Measurements from ENCODE around the gene CACNB1.
"Not testable (repeated sequence)": the region's sequence is repeated elsewhere in the genome, so short reads cannot be mapped to it uniquely, and the experiment has no call there.

CACNB1 gene

DNA sequence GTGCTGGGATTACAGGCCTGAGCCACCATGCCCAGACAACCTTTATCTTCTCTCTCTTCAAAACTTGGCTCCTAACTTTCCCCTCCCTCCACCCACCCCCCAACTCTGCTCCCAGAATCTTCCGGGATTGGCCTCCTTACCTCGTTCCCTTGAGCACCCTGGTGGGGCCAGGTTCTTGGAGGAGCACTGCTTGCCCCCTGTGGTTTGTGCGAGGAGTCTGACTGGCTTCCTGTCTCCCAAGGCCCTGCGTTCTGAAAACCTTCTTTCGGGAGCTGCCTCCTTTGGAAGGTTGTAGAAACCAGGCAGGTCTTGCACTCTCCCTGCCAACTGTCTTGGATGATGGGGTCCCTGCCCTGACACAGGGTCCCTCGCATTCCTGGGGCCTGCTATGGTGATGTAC is 65.9 kb downstream of the CACNB1 start:
- H3K4me3 ChIP-seq (ENCODE audit: control insufficient read depth, low read depth, low read length) = no peak overlapping the region
- DNase-seq (ENCODE audit: low read depth) = no peak
- TF ChIP-seq, protein P1, sequence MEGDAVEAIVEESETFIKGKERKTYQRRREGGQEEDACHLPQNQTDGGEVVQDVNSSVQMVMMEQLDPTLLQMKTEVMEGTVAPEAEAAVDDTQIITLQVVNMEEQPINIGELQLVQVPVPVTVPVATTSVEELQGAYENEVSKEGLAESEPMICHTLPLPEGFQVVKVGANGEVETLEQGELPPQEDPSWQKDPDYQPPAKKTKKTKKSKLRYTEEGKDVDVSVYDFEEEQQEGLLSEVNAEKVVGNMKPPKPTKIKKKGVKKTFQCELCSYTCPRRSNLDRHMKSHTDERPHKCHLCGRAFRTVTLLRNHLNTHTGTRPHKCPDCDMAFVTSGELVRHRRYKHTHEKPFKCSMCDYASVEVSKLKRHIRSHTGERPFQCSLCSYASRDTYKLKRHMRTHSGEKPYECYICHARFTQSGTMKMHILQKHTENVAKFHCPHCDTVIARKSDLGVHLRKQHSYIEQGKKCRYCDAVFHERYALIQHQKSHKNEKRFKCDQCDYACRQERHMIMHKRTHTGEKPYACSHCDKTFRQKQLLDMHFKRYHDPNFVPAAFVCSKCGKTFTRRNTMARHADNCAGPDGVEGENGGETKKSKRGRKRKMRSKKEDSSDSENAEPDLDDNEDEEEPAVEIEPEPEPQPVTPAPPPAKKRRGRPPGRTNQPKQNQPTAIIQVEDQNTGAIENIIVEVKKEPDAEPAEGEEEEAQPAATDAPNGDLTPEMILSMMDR (conservative IDR thresholded peaks at IDR 0.05; ENCODE audit: control insufficient read depth, insufficient read depth, low read depth, low read length) = no peak

- TF ChIP-seq, protein P1 (conservative IDR thresholded peaks at IDR 0.05; ENCODE audit: control insufficient read depth, insufficient read depth, low read depth, low read length) = no peak
- no peak for DNase-seq (ENCODE audit: low read depth)
- no peak overlapping the region for H3K4me3 ChIP-seq (ENCODE audit: control insufficient read depth, low read depth, low read length)
Measured at GRCh38 chr17:39130205-39130604, 67.3 kb downstream of the CACNB1 start.

DNA sequence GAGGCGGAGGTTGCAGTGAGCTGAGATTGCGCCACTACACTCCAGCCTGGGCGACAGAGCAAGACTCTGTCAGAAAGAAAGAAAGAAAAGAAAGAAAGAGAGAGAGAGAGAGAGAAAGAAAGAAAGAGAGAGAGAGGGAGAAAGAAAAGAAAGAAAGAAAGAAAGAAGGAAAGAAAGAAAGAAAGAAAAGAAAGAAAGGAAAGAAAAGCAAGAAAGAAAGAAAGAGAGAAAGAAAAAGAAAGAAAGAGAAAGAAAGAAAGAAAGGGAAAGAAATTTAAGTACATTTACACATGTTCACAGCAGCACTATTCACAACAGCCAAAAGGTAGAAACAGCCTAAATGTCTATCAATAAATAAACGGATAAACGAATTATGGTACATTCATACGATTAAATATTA is 67.9 kb downstream of the CACNB1 start:
- not testable (repeated sequence) for DNase-seq (ENCODE audit: low read depth); H3K4me3 ChIP-seq (ENCODE audit: control insufficient read depth, low read depth, low read length)

GRCh38 chr17:39126436-39126835 is 71.0 kb downstream of the CACNB1 start:
- H3K4me3 ChIP-seq (ENCODE audit: control insufficient read depth, low read depth, low read length) = no peak overlapping the region
- TF ChIP-seq, protein P1 (conservative IDR thresholded peaks at IDR 0.05; ENCODE audit: control insufficient read depth, insufficient read depth, low read depth, low read length) = no peak
- no peak for DNase-seq (ENCODE audit: low read depth)

GRCh38 chr17:39125143-39125875 is 72.2 kb downstream of the CACNB1 start:
- TF ChIP-seq, protein P1 (conservative IDR thresholded peaks at IDR 0.05; ENCODE audit: control insufficient read depth, insufficient read depth, low read depth, low read length) = no peak
- no peak for DNase-seq (ENCODE audit: low read depth)
- no peak overlapping the region for H3K4me3 ChIP-seq (ENCODE audit: control insufficient read depth, low read depth, low read length)

DNA sequence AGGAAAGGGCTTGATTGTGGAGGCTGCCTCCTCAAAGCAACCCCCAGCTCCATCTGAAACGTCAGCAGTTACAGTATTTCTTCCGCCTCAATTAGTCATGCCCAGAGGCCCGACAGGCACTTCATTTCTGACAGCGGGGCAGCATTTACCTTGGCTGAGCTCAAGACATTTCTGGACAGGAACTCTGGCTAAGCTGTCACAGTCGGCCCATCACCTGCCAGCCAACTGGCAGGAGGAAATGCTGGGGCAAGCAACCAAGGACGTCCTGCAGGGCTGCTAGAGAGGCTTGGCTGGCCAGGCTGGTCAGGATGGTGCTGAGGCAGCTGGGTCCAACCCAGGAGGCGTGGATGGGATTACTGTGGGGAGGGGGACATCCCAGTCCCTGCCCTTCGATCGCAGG is 73.8 kb downstream of the CACNB1 start:
- TF ChIP-seq, protein P1 (conservative IDR thresholded peaks at IDR 0.05; ENCODE audit: control insufficient read depth, insufficient read depth, low read depth, low read length) = no peak
- DNase-seq (ENCODE audit: low read depth) = no peak
- H3K4me3 ChIP-seq (ENCODE audit: control insufficient read depth, low read depth, low read length) = no peak overlapping the region

Data from fibroblast of mammary gland (primary cell).